Peyer's patch (tissue), 4 donors: ENCODE results near the gene CNTNAP2.

Source experiments
- POLR2A ChIP-seq, 2 donors: fragments of 450-650 bp; IDR thresholded peaks; one replicate each; pipeline ENCODE4 v1.5.1; 2017; ENCODE audit warnings: antibody characterized with exemption in 2 of 2, mild to moderate bottlenecking in 2 of 2, moderate library complexity in 2 of 2
- TF ChIP-seq, protein P1 (sequence below), 6 experiments: fragments of 450-650 bp in 4 of 6; fragments of 200-600 bp in 2 of 6; sonication (generic) in 1 of 6; IDR thresholded peaks; one replicate each; pipeline ENCODE4 v1.5.1; 2017 to 2019; ENCODE audit warnings: antibody characterized with exemption in 6 of 6, mild to moderate bottlenecking in 3 of 6, moderate library complexity in 1 of 6

DNA sequence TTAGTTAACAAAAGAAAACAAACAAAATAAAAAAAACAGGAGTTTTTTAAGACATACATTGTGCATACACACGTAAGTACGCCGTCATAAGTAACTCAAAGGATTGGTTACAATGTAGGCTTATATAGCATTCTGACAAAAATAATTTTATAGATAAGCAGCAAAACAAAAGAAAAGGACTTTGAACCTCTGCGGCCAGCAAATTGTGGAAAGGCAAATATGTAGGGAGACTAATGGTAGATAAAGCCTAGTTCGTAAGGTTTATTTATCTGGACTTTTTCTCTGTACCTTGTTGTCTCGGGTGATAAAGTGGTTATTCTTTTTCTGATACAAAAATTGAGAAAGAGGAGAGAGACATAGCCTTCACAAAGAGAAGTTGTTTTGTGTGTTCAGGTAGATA, 891.9 kb downstream of the CNTNAP2 start:
- TF ChIP-seq, protein P1, sequence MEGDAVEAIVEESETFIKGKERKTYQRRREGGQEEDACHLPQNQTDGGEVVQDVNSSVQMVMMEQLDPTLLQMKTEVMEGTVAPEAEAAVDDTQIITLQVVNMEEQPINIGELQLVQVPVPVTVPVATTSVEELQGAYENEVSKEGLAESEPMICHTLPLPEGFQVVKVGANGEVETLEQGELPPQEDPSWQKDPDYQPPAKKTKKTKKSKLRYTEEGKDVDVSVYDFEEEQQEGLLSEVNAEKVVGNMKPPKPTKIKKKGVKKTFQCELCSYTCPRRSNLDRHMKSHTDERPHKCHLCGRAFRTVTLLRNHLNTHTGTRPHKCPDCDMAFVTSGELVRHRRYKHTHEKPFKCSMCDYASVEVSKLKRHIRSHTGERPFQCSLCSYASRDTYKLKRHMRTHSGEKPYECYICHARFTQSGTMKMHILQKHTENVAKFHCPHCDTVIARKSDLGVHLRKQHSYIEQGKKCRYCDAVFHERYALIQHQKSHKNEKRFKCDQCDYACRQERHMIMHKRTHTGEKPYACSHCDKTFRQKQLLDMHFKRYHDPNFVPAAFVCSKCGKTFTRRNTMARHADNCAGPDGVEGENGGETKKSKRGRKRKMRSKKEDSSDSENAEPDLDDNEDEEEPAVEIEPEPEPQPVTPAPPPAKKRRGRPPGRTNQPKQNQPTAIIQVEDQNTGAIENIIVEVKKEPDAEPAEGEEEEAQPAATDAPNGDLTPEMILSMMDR (IDR thresholded peaks at IDR 0.05): no peak
- TF ChIP-seq POLR2A (IDR thresholded peaks at IDR 0.05): no peak
